ENCODE measurements around the gene TBC1D9B.

- TF ChIP-seq CTCF (conservative IDR thresholded peaks at IDR 0.05 in 1 of 2, IDR thresholded peaks at IDR 0.05 in 1 of 2; ENCODE audit: extremely low read depth in 1 of 2, insufficient read depth in 1 of 2, low read depth in 1 of 2, low read length in 2 of 2) (no peak), EZH2 (IDR thresholded peaks at IDR 0.05; ENCODE audit: borderline replicate concordance, low read length) (no peak)
Measured at GRCh38 chr5:179936976-179937681, 29.4 kb upstream of the TBC1D9B start.
